ENCODE data around the gene SP140L. TPM values are rescaled to one million over a fixed set of nuclear protein-coding genes. Genes with fewer than 3 reads are reported as not detected.
"Not testable (repeated sequence)": the region's sequence is repeated elsewhere in the genome, so short reads cannot be mapped to it uniquely, and the experiment has no call there.

The SP140L gene
- total RNA-seq, 4 donors from 2014 or later = 22.1 to 53.6 (median 35.7) TPM

GRCh38 chr2:230400041-230400440 is 73.0 kb downstream of the SP140L start:
- Histone ChIP-seq H3K27me3 (no peaks in the 10 kb centered on the region), H3K36me3 (peaks cover 0 to 48% (median 0%) of the 10 kb centered on the region in 3 donors), H3K9me3 (no peaks in the 10 kb centered on the region), H3K4me3 (no peak overlapping the region), H3K27ac (no peak overlapping the region), H3K4me1 (no peaks in the 10 kb centered on the region)
- no peak for TF ChIP-seq CTCF (IDR thresholded peaks at IDR 0.05)
- no peak for TF ChIP-seq POLR2A (IDR thresholded peaks at IDR 0.05)
- no peak for DNase-seq

GRCh38 chr2:230400454-230400853 is 73.5 kb downstream of the SP140L start:
- Histone ChIP-seq H3K27ac (no peak overlapping the region), H3K27me3 (no peaks in the 10 kb centered on the region), H3K36me3 (peaks cover 0 to 43% (median 0%) of the 10 kb centered on the region in 3 donors), H3K4me1 (no peaks in the 10 kb centered on the region), H3K4me3 (no peak overlapping the region), H3K9me3 (no peaks in the 10 kb centered on the region)
- DNase-seq = no peak
- no peak for TF ChIP-seq CTCF (IDR thresholded peaks at IDR 0.05)
- no peak for TF ChIP-seq POLR2A (IDR thresholded peaks at IDR 0.05)

GRCh38 chr2:230401026-230401425 is 74.0 kb downstream of the SP140L start:
- DNase-seq, H3K4me1 ChIP-seq, H3K27me3 ChIP-seq, H3K9me3 ChIP-seq, H3K4me3 ChIP-seq, H3K27ac ChIP-seq: not testable (repeated sequence)
- H3K36me3 ChIP-seq = peaks cover 0 to 38% (median 0%) of the 10 kb centered on the region in 3 donors

- TF ChIP-seq CTCF (IDR thresholded peaks at IDR 0.05) (no peak), POLR2A (IDR thresholded peaks at IDR 0.05) (no peak)
- no peak for DNase-seq
- H3K27ac ChIP-seq = no peak overlapping the region
- H3K9me3 ChIP-seq = no peaks in the 10 kb centered on the region
- no peaks in the 10 kb centered on the region for H3K4me1 ChIP-seq
- H3K27me3 ChIP-seq = no peaks in the 10 kb centered on the region
- H3K36me3 ChIP-seq = peaks cover 0 to 27% (median 0%) of the 10 kb centered on the region in 3 donors
- no peak overlapping the region for H3K4me3 ChIP-seq
Observed at GRCh38 chr2:230403746-230404145, 76.8 kb downstream of the SP140L start.

- DNase-seq = no peak
- TF ChIP-seq CTCF (IDR thresholded peaks at IDR 0.05) = no peak
- no peak for TF ChIP-seq POLR2A (IDR thresholded peaks at IDR 0.05)
Observed at GRCh38 chr2:230405824-230406223, 78.8 kb downstream of the SP140L start.

GRCh38 chr2:230408244-230408842 is 81.3 kb downstream of the SP140L start:
- Histone ChIP-seq H3K4me1 (peaks cover 0 to 11% (median 5%) of the 10 kb centered on the region in 4 donors), H3K36me3 (peaks cover 0 to 10% (median 0%) of the 10 kb centered on the region in 3 donors), H3K27me3 (no peaks in the 10 kb centered on the region), H3K27ac (peak overlapping the region in 2 of 4 donors; percentile 11 to 15), H3K4me3 (no peak overlapping the region), H3K9me3 (no peaks in the 10 kb centered on the region)
- DNase-seq = no peak
- TF ChIP-seq CTCF (IDR thresholded peaks at IDR 0.05) (no peak), POLR2A (IDR thresholded peaks at IDR 0.05) (no peak)

More at GRCh38 chr2:230405824-230406223, 78.8 kb downstream of the SP140L start:
- peaks cover 0 to 3% (median under 1%) of the 10 kb centered on the region in 4 donors for H3K4me1 ChIP-seq
- no peaks in the 10 kb centered on the region for H3K9me3 ChIP-seq
- peaks cover 0 to 17% (median 0%) of the 10 kb centered on the region in 3 donors for H3K36me3 ChIP-seq
- H3K27me3 ChIP-seq = no peaks in the 10 kb centered on the region
- no peak overlapping the region for H3K4me3 ChIP-seq
- H3K27ac ChIP-seq = no peak overlapping the region

- peaks cover 0 to 11% (median 5%) of the 10 kb centered on the region in 4 donors for H3K4me1 ChIP-seq
- H3K4me3 ChIP-seq, H3K9me3 ChIP-seq, H3K36me3 ChIP-seq, DNase-seq, H3K27me3 ChIP-seq: not testable (repeated sequence)
- peak overlapping the region in 1 of 4 donors; percentile 15 for H3K27ac ChIP-seq
Observed at GRCh38 chr2:230409316-230409715, 82.3 kb downstream of the SP140L start.
